LNCaP clone FGC (cell line): ENCODE data around the gene POLR2H.

Experiments used
- DNase-seq: peaks from one replicate; pipeline ENCODE4 v3.0.0-alpha.2; 2011; ENCODE audit warnings: low read depth
- H3K4me3 ChIP-seq: 2 replicates; pipeline ENCODE4 v1.5.1; 2011; ENCODE audit warnings: mild to moderate bottlenecking, low read depth, low read length, control low read depth
- TF ChIP-seq, protein P1 (sequence below): IDR thresholded peaks from 2 replicates; pipeline ENCODE4 v1.5.1; 2012; ENCODE audit warnings: mild to moderate bottlenecking; ENCODE audit not compliant: control insufficient read depth, insufficient read depth; ENCODE audit errors: extremely low read depth

Gene POLR2H

DNA sequence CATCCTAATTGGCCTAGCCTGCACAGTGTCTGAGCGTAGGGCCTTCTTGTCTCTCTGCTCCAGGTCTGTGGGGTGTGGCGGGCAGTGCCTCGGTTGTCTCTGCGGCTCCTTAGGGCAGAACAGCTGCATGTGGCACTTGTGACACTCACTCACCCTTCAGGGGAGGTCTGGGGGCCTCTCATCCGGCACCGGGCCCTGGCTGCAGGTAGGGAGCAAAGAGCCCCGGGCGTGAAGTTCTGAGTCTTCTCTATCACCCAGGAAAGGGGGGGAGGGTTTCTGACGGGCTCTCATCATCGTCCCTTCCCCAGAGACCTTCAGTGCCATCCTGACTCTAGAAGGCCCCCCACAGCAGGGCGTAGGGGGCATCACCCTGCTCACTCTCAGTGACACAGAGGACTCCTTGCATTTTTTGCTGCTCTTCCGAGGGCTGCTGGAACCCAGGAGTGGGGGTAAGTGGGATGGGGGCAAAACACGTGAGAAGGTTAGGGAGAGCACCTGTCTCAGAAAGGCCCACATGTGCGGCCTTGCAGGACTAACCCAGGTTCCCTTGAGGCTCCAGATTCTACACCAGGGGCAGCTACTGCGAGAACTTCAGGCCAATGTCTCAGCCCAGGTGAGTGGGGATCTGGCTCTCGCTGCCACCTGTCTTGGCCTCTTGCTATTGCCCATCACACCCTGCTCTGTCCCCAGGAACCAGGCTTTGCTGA lies 21.0 kb downstream of the POLR2H start:
- no peak for DNase-seq
- no peak overlapping the region for H3K4me3 ChIP-seq
- TF ChIP-seq, protein P1, sequence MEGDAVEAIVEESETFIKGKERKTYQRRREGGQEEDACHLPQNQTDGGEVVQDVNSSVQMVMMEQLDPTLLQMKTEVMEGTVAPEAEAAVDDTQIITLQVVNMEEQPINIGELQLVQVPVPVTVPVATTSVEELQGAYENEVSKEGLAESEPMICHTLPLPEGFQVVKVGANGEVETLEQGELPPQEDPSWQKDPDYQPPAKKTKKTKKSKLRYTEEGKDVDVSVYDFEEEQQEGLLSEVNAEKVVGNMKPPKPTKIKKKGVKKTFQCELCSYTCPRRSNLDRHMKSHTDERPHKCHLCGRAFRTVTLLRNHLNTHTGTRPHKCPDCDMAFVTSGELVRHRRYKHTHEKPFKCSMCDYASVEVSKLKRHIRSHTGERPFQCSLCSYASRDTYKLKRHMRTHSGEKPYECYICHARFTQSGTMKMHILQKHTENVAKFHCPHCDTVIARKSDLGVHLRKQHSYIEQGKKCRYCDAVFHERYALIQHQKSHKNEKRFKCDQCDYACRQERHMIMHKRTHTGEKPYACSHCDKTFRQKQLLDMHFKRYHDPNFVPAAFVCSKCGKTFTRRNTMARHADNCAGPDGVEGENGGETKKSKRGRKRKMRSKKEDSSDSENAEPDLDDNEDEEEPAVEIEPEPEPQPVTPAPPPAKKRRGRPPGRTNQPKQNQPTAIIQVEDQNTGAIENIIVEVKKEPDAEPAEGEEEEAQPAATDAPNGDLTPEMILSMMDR, result no peak

DNA sequence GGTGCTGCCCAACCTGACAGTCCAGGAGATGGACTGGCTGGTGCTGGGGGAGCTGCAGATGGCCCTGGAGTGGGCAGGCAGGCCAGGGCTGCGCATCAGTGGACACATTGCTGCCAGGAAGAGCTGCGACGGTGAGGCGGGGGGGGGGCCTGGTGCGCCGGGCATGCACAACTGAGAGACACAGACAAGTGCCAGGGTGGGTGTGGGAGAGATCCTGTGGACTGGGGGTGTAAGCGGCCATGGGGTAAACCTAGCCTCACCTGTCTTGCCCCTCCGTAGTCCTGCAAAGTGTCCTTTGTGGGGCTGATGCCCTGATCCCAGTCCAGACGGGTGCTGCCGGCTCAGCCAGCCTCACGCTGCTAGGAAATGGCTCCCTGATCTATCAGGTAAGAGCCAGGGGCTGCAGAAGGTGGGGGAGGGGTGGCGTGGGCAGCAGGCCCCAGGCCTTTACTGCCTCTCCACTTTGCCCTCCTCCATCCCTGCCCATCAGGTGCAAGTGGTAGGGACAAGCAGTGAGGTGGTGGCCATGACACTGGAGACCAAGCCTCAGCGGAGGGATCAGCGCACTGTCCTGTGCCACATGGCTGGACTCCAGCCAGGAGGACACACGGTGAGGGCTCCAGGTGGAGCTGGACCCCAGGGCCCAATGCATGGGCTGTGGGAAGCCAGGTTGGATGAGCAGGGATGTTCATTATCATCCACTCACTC lies 21.7 kb downstream of the POLR2H start:
- no peak overlapping the region for H3K4me3 ChIP-seq
- no peak for DNase-seq
- TF ChIP-seq, protein P1, result no peak

DNA sequence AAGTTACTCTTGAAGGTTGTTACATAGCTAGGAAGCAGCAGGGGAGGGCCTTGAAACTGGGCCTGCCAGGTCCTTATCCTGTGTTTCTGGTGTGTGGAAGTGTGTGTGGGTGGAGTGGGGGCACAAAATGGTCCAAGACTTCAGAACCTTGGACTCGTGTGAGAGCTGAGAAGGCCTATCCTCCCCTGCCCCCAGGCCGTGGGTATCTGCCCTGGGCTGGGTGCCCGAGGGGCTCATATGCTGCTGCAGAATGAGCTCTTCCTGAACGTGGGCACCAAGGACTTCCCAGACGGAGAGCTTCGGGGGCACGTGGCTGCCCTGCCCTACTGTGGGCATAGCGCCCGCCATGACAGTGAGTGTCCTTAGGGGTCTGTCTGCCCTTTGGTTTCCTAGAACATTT lies 22.8 kb downstream of the POLR2H start:
- no peak overlapping the region for H3K4me3 ChIP-seq
- no peak for DNase-seq
- TF ChIP-seq, protein P1, result no peak

DNA sequence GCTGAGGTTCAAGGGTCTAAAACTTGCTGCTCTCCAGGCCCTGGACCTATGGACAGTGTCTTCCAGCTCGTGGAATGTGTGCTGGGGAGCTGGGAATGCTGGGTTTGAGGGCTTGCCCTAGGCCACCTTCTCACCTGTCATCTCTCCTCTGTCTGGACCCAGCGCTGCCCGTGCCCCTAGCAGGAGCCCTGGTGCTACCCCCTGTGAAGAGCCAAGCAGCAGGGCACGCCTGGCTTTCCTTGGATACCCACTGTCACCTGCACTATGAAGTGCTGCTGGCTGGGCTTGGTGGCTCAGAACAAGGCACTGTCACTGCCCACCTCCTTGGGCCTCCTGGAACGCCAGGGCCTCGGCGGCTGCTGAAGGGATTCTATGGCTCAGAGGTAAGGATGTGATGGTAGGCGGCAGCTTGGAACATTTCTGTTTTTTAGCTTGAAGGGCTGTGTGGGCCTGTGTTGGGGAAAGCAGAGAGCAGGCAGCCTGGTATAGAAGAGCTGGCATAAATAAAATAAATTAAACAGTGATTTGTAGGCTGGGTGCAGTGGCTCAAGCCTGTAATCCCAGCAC lies 23.4 kb downstream of the POLR2H start:
- TF ChIP-seq, protein P1, result no peak
- no peak overlapping the region for H3K4me3 ChIP-seq
- no peak for DNase-seq

DNA sequence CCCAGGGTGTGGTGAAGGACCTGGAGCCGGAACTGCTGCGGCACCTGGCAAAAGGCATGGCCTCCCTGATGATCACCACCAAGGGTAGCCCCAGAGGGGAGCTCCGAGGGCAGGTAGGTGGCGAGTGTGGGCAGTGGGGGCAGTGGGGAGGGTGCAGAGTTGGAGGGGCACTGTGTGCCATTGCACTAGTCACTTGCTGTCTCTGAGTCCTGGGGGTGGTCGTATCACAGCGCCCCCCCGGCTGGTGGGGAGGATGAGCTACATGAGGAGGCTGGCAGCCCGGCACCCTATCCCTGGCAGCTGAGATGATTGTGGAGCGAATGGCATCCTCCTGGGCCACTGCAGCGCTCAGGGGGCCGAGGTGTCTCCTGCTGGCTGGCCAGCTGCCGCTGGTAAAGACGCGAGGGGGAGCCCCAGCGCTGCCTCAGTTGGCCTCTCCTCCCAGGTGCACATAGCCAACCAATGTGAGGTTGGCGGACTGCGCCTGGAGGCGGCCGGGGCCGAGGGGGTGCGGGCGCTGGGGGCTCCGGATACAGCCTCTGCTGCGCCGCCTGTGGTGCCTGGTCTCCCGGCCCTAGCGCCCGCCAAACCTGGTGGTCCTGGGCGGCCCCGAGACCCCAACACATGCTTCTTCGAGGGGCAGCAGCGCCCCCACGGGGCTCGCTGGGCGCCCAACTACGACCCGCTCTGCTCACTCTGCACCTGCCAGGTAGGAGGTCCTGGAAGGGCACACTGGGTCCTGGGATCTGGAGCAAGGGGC lies 24.7 kb downstream of the POLR2H start:
- no peak overlapping the region for H3K4me3 ChIP-seq
- TF ChIP-seq, protein P1, result no peak
- DNase-seq, result no peak

DNA sequence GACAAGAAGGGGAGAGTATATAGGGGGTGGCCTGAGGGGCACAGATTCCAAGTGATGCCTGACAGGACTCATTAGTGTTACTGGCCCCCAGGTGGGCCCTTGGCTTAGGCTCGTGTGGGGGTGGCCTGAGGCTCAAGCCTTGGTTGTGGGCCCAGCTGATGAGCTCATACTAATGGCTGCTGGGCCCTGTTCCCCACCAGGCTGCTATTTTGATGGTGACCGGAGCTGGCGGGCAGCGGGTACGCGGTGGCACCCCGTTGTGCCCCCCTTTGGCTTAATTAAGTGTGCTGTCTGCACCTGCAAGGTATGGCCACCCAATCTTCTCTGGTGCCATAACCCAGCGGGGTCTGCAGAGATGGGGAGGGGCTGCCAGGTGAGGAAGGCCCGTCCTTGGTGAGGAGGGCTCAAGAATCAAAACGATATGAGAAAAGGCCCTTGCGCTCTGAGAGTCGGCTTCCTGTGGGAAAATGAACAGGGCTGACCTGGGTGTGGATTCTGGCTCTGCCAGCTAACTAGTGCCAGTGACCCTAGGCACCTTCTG lies 25.7 kb downstream of the POLR2H start:
- TF ChIP-seq, protein P1, result no peak
- H3K4me3 ChIP-seq, result no peak overlapping the region
- DNase-seq, result no peak
